OCI-LY7 (cell line): Measurements from ENCODE around the gene MAMSTR. TPM values are rescaled to one million over a fixed set of nuclear protein-coding genes. Genes with fewer than 3 reads are reported as not detected.

Source experiments
- BruUV-seq: library from RNA; stranded (reverse); fragments of 400-500 nt; replicated peaks from 2 replicates; lab custom pipeline; 2021; lab: Mats Ljungman, UMichigan
- CTCF ChIA-PET: fragments of 300-600 bp; sonication (Branson Sonifier 250); formaldehyde crosslinking; loops from one replicate; lab custom pipeline; 2022; ENCODE audit warnings: antibody characterized with exemption; ENCODE audit not compliant: unreplicated experiment; lab: Charles Lee
- POLR2A ChIA-PET: fragments of 300-600 bp; sonication (Branson Sonifier 250); formaldehyde crosslinking; loops from one replicate; lab custom pipeline; 2022; ENCODE audit warnings: antibody characterized with exemption; lab: Charles Lee
- DNase-seq: peaks from one replicate; pipeline ENCODE4 v3.0.0-alpha.2; 2015; ENCODE audit warnings: low spot score
- H2AFZ ChIP-seq: fragments of 200-600 bp; sonication (generic), shearing (Covaris generic); 2 replicates; pipeline ENCODE4 v1.6.1; 2014; ENCODE audit warnings: mild to moderate bottlenecking, antibody characterized with exemption, low read length, moderate library complexity
- H3K27ac ChIP-seq: fragments of 200-600 bp; sonication (generic); 2 replicates; pipeline ENCODE4 v1.5.1; 2014; ENCODE audit warnings: mixed run types, low read depth, mild to moderate bottlenecking, moderate library complexity, low read length, inconsistent platforms; ENCODE audit not compliant: poor library complexity, severe bottlenecking
- H3K36me3 ChIP-seq: fragments of 200-600 bp; sonication (generic); 2 replicates; pipeline ENCODE4 v1.6.1; 2014; ENCODE audit warnings: mild to moderate bottlenecking, antibody characterized with exemption, low read length, moderate library complexity, mixed read lengths; ENCODE audit not compliant: insufficient read depth
- H3K4me1 ChIP-seq: fragments of 200-600 bp; sonication (generic); 2 replicates; pipeline ENCODE4 v1.5.1; 2014; ENCODE audit warnings: mild to moderate bottlenecking, low read length; ENCODE audit not compliant: insufficient read depth, poor library complexity, severe bottlenecking
- H3K4me2 ChIP-seq: fragments of 200-600 bp; sonication (generic); 2 replicates; pipeline ENCODE4 v1.6.1; 2014; ENCODE audit warnings: mild to moderate bottlenecking, low read length
- H3K4me3 ChIP-seq: fragments of 200-600 bp; sonication (generic); 2 replicates; pipeline ENCODE4 v1.5.1; 2014; ENCODE audit warnings: mild to moderate bottlenecking, low read depth, low read length; ENCODE audit not compliant: poor library complexity, severe bottlenecking
- H3K79me2 ChIP-seq: fragments of 200-600 bp; sonication (generic); 2 replicates; pipeline ENCODE4 v1.6.1; 2016; ENCODE audit warnings: low read depth, mild to moderate bottlenecking, low read length, moderate library complexity, mixed read lengths; ENCODE audit not compliant: insufficient read depth
- H3K9me2 ChIP-seq: fragments of 200-600 bp; sonication (generic); 2 replicates; pipeline ENCODE4 v1.6.1; 2016; ENCODE audit warnings: mild to moderate bottlenecking, low read length, mixed read lengths; ENCODE audit not compliant: insufficient read depth
- H3K9me3 ChIP-seq: fragments of 200-600 bp; sonication (generic); 2 replicates; pipeline ENCODE4 v1.6.1; 2014; ENCODE audit warnings: mild to moderate bottlenecking, mixed run types, low read length, mixed read lengths
- H4K20me1 ChIP-seq: fragments of 200-600 bp; sonication (generic); 2 replicates; pipeline ENCODE4 v1.6.1; 2014; ENCODE audit warnings: mild to moderate bottlenecking, antibody characterized with exemption, low read length, moderate library complexity, mixed read lengths; ENCODE audit not compliant: insufficient read depth
- CTCF ChIP-seq: fragments of 200-600 bp; sonication (generic); conservative IDR thresholded peaks from 2 replicates; pipeline ENCODE4 v1.5.1; 2014; ENCODE audit warnings: mild to moderate bottlenecking, antibody characterized with exemption, low read length, moderate library complexity, mixed read lengths
- EZH2phosphoT487 ChIP-seq: fragments of 200-600 bp; sonication (generic); IDR thresholded peaks from 2 replicates; pipeline ENCODE4 v1.6.1; 2018; ENCODE audit warnings: low read depth, borderline replicate concordance, mild to moderate bottlenecking, mixed run types, antibody characterized with exemption, low read length, moderate library complexity, mixed read lengths
- intact Hi-C: fragments of 100-400 bp; cut with micrococcal nuclease; formaldehyde crosslinking; loops from one replicate; pipeline ENCODE4 v1.10.0; 2022; ENCODE audit not compliant: unreplicated experiment
- total RNA-seq, 2 experiments: library from RNA; depleted of rRNA in 1 of 2; stranded (reverse); fragments of >200 nt in 1 of 2; shearing (Covaris generic) in 1 of 2; gene quantifications; 2 replicates each; pipeline ENCODE4 v1.2.3, GENCODE V29; 2014 to 2022

Gene MAMSTR
- total RNA-seq, 2 experiments from 2014 or later = 1.2 TPM

- Histone ChIP-seq H3K9me3 (no peaks in the 10 kb centered on the region), H3K4me3 (no peak overlapping the region), H3K4me2 (no peak overlapping the region), H3K9me2 (no peaks in the 10 kb centered on the region), H3K79me2 (no peaks in the 10 kb centered on the region), H3K36me3 (no peaks in the 10 kb centered on the region), H3K27ac (no peak overlapping the region), H4K20me1 (no peaks in the 10 kb centered on the region), H3K4me1 (peaks cover 19% of the 10 kb centered on the region), H2AFZ (no peak overlapping the region)
- no peak for DNase-seq
- intact Hi-C loops = no loop called here
- TF ChIP-seq EZH2phosphoT487 (no peak), CTCF (no peak)
- BruUV-seq = no TSS peak
- POLR2A ChIA-PET = no interaction called here
- CTCF ChIA-PET = no interaction called here
Measured at GRCh38 chr19:48749571-48750198, 30.2 kb upstream of the MAMSTR start.

GRCh38 chr19:48746738-48747575, 27.4 kb upstream of the MAMSTR start, which contains the start of gene IZUMO1:
Gene IZUMO1 (minus strand): TSS chr19:48746909. CDS start chr19:48745859, 1,050 bp downstream.
- no peaks in the 10 kb centered on the region for H3K36me3 ChIP-seq
- H3K9me2 ChIP-seq = no peaks in the 10 kb centered on the region
- H3K4me1 ChIP-seq = peaks cover 5% of the 10 kb centered on the region
- DNase-seq = peak; percentile 77
- H2AFZ ChIP-seq = peak within 1 kb of the TSS; percentile 51
- H3K4me2 ChIP-seq = peak within 1 kb of the TSS; percentile 41
- H3K9me3 ChIP-seq = no peaks in the 10 kb centered on the region
- intact Hi-C loops = no loop called here
- peak within 1 kb of the TSS; percentile 58 for H3K4me3 ChIP-seq
- TF ChIP-seq EZH2phosphoT487 (no peak), CTCF (no peak)
- ChIA-PET POLR2A (interaction anchor here (0.5 kb wide), 1 partner anchor 15 kb away, joined by 4 read pairs; no protein-coding TSS in a partner anchor), CTCF (no interaction called here)
- no peaks in the 10 kb centered on the region for H3K79me2 ChIP-seq
- no TSS peak for BruUV-seq
- no peak within 1 kb of the TSS for H3K27ac ChIP-seq
- H4K20me1 ChIP-seq = no peaks in the 10 kb centered on the region
